ENCODE data around the gene ANGPTL8.

DNA sequence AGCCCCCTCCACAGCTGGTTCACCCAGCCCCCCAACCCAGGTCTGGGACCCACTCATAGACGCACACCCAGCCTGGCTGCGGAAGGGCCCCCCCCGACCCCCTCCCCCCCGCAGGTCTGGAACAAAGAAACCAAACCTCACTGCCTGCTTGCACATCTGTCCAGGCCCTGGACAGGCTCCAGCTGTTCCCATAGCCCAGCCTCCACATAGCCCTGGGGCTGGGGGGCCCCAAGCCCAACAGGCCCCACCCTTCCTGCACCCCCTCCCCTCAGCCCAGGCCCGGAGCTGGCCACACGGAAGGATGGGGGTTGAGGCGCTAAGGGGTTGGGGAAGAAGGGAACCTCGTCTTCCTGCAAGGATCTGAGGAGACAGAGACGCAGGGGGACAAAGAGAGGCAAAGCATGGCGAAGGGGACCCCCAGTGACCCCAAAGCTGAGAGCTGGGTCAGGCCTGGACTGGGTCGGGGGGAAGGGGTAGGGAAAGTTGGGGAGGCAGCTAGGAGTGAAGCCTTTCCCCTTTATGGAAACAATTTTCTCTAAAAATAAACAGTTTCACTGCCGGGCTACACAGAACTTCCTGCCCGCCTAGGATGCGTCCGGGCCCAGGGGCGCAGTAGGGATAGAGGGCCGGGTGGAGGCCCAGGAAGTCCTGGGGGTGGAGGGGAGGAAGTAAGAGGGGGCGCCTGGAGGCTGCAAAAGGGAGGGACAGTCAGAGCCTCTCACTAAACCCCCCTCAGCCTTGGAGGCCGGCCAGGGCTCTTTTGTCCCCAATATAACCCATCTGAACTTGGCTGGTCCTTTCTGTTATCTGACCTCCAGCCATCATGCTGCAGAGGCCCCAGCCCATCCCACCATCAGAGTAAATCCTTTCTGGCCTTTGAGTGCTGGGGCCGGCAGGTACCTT, 44.5 kb upstream of the ANGPTL8 start:
- no peak for TF ChIP-seq GATA2 (IDR thresholded peaks at IDR 0.05; ENCODE audit: low read depth, low read length)
- TF ChIP-seq GATA3 (IDR thresholded peaks at IDR 0.05; ENCODE audit: low read depth, low read length): no peak
